H1 (cell line): ENCODE data around the gene EFCAB6. TPM values are rescaled to one million over a fixed set of nuclear protein-coding genes. Genes with fewer than 3 reads are reported as not detected.
A peak's percentile ranks its signal among the peaks of the same experiment; 100 is the strongest.

ENCODE experiments used
- CTCF ChIA-PET: fragments of 300-600 bp; sonication (Branson Sonifier 250); formaldehyde crosslinking; loops from one replicate; lab custom pipeline; 2021; ENCODE audit not compliant: partially characterized antibody; lab: Charles Lee
- POLR2A ChIA-PET: fragments of 300-600 bp; sonication (Branson Sonifier 250); formaldehyde crosslinking; loops from one replicate; lab custom pipeline; 2021; ENCODE audit warnings: inconsistent platforms; ENCODE audit not compliant: partially characterized antibody; lab: Charles Lee
- DNase-seq, 2 experiments: peaks; one replicate each; pipeline versions ENCODE4 v3.0.0 to v3.0.0-alpha.2; 2010 to 2022; ENCODE audit warnings: low spot score in 2 of 2, low read depth in 1 of 2, mixed read lengths in 1 of 2
- FAIRE-seq: peaks from 2 replicates; lab custom pipeline; 2011; peaks lifted over from hg19 to GRCh38; lab: Jason Lieb, UNC
- H2AFZ ChIP-seq: 2 replicates; pipeline ENCODE4 v1.8.1; 2012; ENCODE audit warnings: low read length, inconsistent platforms
- H2AK5ac ChIP-seq: 2 replicates; pipeline ENCODE4 v1.6.1; 2013; ENCODE audit warnings: low read depth, low read length
- H2BK120ac ChIP-seq: replicated peaks from 2 replicates; pipeline ENCODE3; 2013; ENCODE audit warnings: low read depth, low read length, inconsistent platforms
- H2BK12ac ChIP-seq: 2 replicates; pipeline ENCODE4 v1.6.1; 2013; ENCODE audit warnings: low read depth, low read length
- H2BK15ac ChIP-seq: 2 replicates; pipeline ENCODE4 v1.6.1; 2013; ENCODE audit warnings: low read length
- H2BK20ac ChIP-seq: 2 replicates; pipeline ENCODE4 v1.6.1; 2013; ENCODE audit warnings: low read length
- H2BK5ac ChIP-seq: 2 replicates; pipeline ENCODE4 v1.6.1; 2013; ENCODE audit warnings: low read depth, low read length
- H3K14ac ChIP-seq: 2 replicates; pipeline ENCODE4 v1.6.1; 2013; ENCODE audit warnings: inconsistent platforms; ENCODE audit not compliant: insufficient read length
- H3K18ac ChIP-seq: 2 replicates; pipeline ENCODE4 v1.6.1; 2013; ENCODE audit warnings: low read length; ENCODE audit errors: extremely low read depth
- H3K23ac ChIP-seq: 2 replicates; pipeline ENCODE4 v1.6.1; 2013; ENCODE audit warnings: inconsistent platforms; ENCODE audit not compliant: insufficient read length
- H3K23me2 ChIP-seq: 2 replicates; pipeline ENCODE4 v1.6.1; 2013; ENCODE audit warnings: low read depth, low read length
- H3K27ac ChIP-seq: 2 replicates; pipeline ENCODE4 v1.6.1; 2011; ENCODE audit warnings: low read depth, low read length, inconsistent platforms
- H3K27me3 ChIP-seq, 4 experiments: replicated peaks in 1 of 4; 1 replicate in 1 of 4; 2 replicates in 3 of 4; pipeline versions ENCODE4 v1.6.1 to v1.8.1; 2011 to 2013; ENCODE audit warnings: low read length in 3 of 4, mild to moderate bottlenecking in 3 of 4, inconsistent platforms in 2 of 4, mixed read lengths in 2 of 4, moderate library complexity in 1 of 4; ENCODE audit not compliant: control insufficient read depth in 3 of 4, insufficient read depth in 3 of 4; ENCODE audit errors: extremely low read depth in 1 of 4
- H3K36me3 ChIP-seq, 4 experiments: 2 replicates each; pipeline versions ENCODE4 v1.6.1 to v1.8.1; 2011 to 2013; ENCODE audit warnings: mild to moderate bottlenecking in 4 of 4, low read length in 3 of 4, moderate library complexity in 2 of 4, control low read depth in 1 of 4, inconsistent platforms in 1 of 4; ENCODE audit not compliant: insufficient read depth in 4 of 4, control insufficient read depth in 2 of 4
- H3K4ac ChIP-seq: replicated peaks from 2 replicates; pipeline ENCODE3; 2013; ENCODE audit warnings: low read length, low read depth, mixed read lengths, inconsistent platforms; ENCODE audit not compliant: insufficient read length
- H3K4me1 ChIP-seq, 4 experiments: replicated peaks in 1 of 4; 1 replicate in 1 of 4; 2 replicates in 3 of 4; pipeline versions ENCODE4 v1.6.1 to v1.8.1; 2011 to 2013; ENCODE audit warnings: low read length in 3 of 4, inconsistent platforms in 2 of 4, mixed read lengths in 1 of 4; ENCODE audit not compliant: insufficient read depth in 4 of 4, control insufficient read depth in 3 of 4
- H3K4me2 ChIP-seq, 2 experiments: 2 replicates each; pipeline versions ENCODE4 v1.6.1 to v1.8.1; 2011 to 2013; ENCODE audit warnings: low read depth in 2 of 2, low read length in 2 of 2, control low read depth in 1 of 2, inconsistent platforms in 1 of 2, mild to moderate bottlenecking in 1 of 2; ENCODE audit not compliant: insufficient read depth in 1 of 2
- H3K4me3 ChIP-seq, 4 experiments: fragments of 200-600, 300-600 bp in 1 of 4; sonication (generic), shearing (Covaris generic), sonication (Bioruptor Twin) in 1 of 4; 2 replicates each; pipeline versions ENCODE4 v1.5.1 to v1.8.1; 2011 to 2016; ENCODE audit warnings: low read length in 4 of 4, low read depth in 3 of 4, control low read depth in 2 of 4, inconsistent platforms in 2 of 4, mild to moderate bottlenecking in 2 of 4, mixed read lengths in 1 of 4, moderate library complexity in 1 of 4; ENCODE audit not compliant: insufficient read depth in 2 of 4; ENCODE audit errors: extremely low read depth in 1 of 4
- H3K56ac ChIP-seq: replicated peaks from 2 replicates; pipeline ENCODE3; 2013; ENCODE audit warnings: low read depth, mild to moderate bottlenecking, mixed read lengths, low read length, inconsistent platforms; ENCODE audit not compliant: insufficient read length
- H3K79me1 ChIP-seq: 2 replicates; pipeline ENCODE4 v1.6.1; 2013; ENCODE audit warnings: low read depth, low read length, control low read depth
- H3K79me2 ChIP-seq, 2 experiments: 2 replicates each; pipeline versions ENCODE4 v1.6.1 to v1.8.1; 2012 to 2013; ENCODE audit warnings: low read length in 2 of 2, mild to moderate bottlenecking in 2 of 2, inconsistent platforms in 1 of 2; ENCODE audit not compliant: insufficient read depth in 2 of 2, control insufficient read depth in 1 of 2
- H3K9ac ChIP-seq, 4 experiments: replicated peaks in 1 of 4; 1 replicate in 1 of 4; 2 replicates in 3 of 4; pipeline versions ENCODE4 v1.6.1 to v1.8.1; 2011 to 2013; ENCODE audit warnings: low read depth in 3 of 4, low read length in 3 of 4, control low read depth in 2 of 4, mild to moderate bottlenecking in 2 of 4, moderate library complexity in 2 of 4, inconsistent platforms in 1 of 4; ENCODE audit errors: extremely low read depth in 1 of 4
- H3K9me3 ChIP-seq, 2 experiments: 2 replicates each; pipeline versions ENCODE4 v1.6.1 to v1.8.1; 2012 to 2013; ENCODE audit warnings: mild to moderate bottlenecking in 2 of 2, moderate library complexity in 2 of 2, control low read depth in 1 of 2, inconsistent platforms in 1 of 2, low read depth in 1 of 2, low read length in 1 of 2, mixed read lengths in 1 of 2; ENCODE audit not compliant: insufficient read depth in 2 of 2
- H4K20me1 ChIP-seq, 2 experiments: replicated peaks in 1 of 2; 2 replicates each; pipeline versions ENCODE3 to v1.8.1; 2011 to 2013; ENCODE audit warnings: inconsistent platforms in 2 of 2, low read length in 2 of 2, mild to moderate bottlenecking in 1 of 2; ENCODE audit not compliant: insufficient read depth in 2 of 2, control insufficient read depth in 1 of 2
- H4K5ac ChIP-seq: 2 replicates; pipeline ENCODE4 v1.6.1; 2013; ENCODE audit warnings: low read length, low read depth, mixed read lengths, inconsistent platforms; ENCODE audit not compliant: insufficient read length
- H4K8ac ChIP-seq: 2 replicates; pipeline ENCODE4 v1.8.0; 2013; ENCODE audit warnings: mild to moderate bottlenecking, moderate library complexity, low read length, inconsistent platforms; ENCODE audit not compliant: insufficient read depth; ENCODE audit errors: extremely low read depth
- H4K91ac ChIP-seq: replicated peaks from 2 replicates; pipeline ENCODE3; 2013; ENCODE audit warnings: low read length, mixed read lengths, inconsistent platforms; ENCODE audit not compliant: insufficient read length
- ATF3 ChIP-seq: IDR thresholded peaks from 2 replicates; pipeline ENCODE4 v1.6.1; 2011; ENCODE audit warnings: low read depth, mild to moderate bottlenecking, low read length; ENCODE audit not compliant: insufficient read depth
- CBX8 ChIP-seq: fragments of 300-800, 300-1000 bp; sonication (generic); IDR thresholded peaks from 2 replicates; pipeline ENCODE4 v1.7.1; 2016; ENCODE audit warnings: low read depth, low read length, borderline replicate concordance
- SIRT6 ChIP-seq: IDR thresholded peaks from one replicate; pipeline ENCODE4 v1.7.1; 2012; ENCODE audit warnings: low read length, inconsistent platforms
- SIX5 ChIP-seq: IDR thresholded peaks from 2 replicates; pipeline ENCODE4 v1.6.1; 2011; ENCODE audit warnings: mild to moderate bottlenecking, low read depth, low read length
- USF2 ChIP-seq: IDR thresholded peaks from 2 replicates; pipeline ENCODE4 v1.6.1; 2011; ENCODE audit warnings: low read length, improper control_type of control experiment
- YY1 ChIP-seq: IDR thresholded peaks from 2 replicates; pipeline ENCODE4 v1.6.1; 2011; ENCODE audit warnings: low read depth, mild to moderate bottlenecking, low read length
- WGBS, 2 experiments: shearing (Covaris generic) in 1 of 2; methylation state at CpG; one replicate each; pipeline versions ENCODE4 v1.1.6 to v1.1.7; 2013 to 2015; ENCODE audit warnings: low lambda C conversion rate in 2 of 2, mixed read lengths in 2 of 2, inconsistent platforms in 1 of 2, low coverage in 1 of 2, missing lambda C conversion rate in 1 of 2; ENCODE audit not compliant: insufficient replicate concordance in 2 of 2, insufficient coverage in 1 of 2, insufficient read length in 1 of 2; ENCODE audit errors: extremely low coverage in 1 of 2, missing lambda C conversion rate in 1 of 2; 5-methylcytosine and 5-hydroxymethylcytosine counted together
- polyA plus RNA-seq, 7 experiments: library from polyadenylated mRNA; depleted of rRNA in 3 of 7; stranded (reverse) in 5 of 7; unstranded in 2 of 7; fragments of >200 nt in 5 of 7; fragments of 200-250 nt in 2 of 7; gene quantifications; 1 replicate in 5 of 7; 2 replicates in 1 of 7; 4 replicates in 1 of 7; pipeline versions ENCODE4 v1.2.1 to v1.2.3, GENCODE V29; 2011 to 2013; ENCODE audit warnings: missing spikeins in 2 of 7, mixed read lengths in 2 of 7
- total RNA-seq: library from RNA; stranded (reverse); fragmentation: NEBNext Ultra II Directional; extraction: Animal tissue kit (Norgen Biotek cat#: 25700); gene quantifications from 2 replicates; pipeline ENCODE4 v1.2.1, GENCODE V29; 2021

The EFCAB6 gene
- total and polyA plus RNA-seq, 2 of the 8 experiments (the other 6 are each of a cell fraction or from before 2014, with no cell fraction given): 0.32 to 1.7 TPM

GRCh38 chr22:43840851-43841250 lies 28.7 kb upstream of the EFCAB6 start:
- Histone ChIP-seq H2AFZ (no peak overlapping the region), H4K91ac (no peak overlapping the region), H4K8ac (no peak overlapping the region), H3K18ac (no peak overlapping the region), H2AK5ac (no peak overlapping the region), H3K4me3 (no peak overlapping the region), H3K27me3 (no peaks in the 10 kb centered on the region), H3K56ac (no peak overlapping the region), H3K4me1 (peaks cover 0 to 6% (median 1%) of the 10 kb centered on the region in 4 experiments; a peak in 3 of 7 replicates), H2BK5ac (no peak overlapping the region; the same call in 1 of the 2 replicates), H2BK120ac (no peak overlapping the region), H3K4ac (no peak overlapping the region), H3K9ac (0 out of 7 replicates have a peak overlapping the region, but pooled peaks of 1 of the 4 experiments have one; percentile 10), H2BK20ac (no peak overlapping the region), H4K20me1 (peaks cover 14 to 24% of the 10 kb centered on the region in 2 experiments), H2BK15ac (no peak overlapping the region), H3K79me2 (peaks cover 0 to 29% of the 10 kb centered on the region in 2 experiments; a peak in 1 of 4 replicates), H3K27ac (no peak overlapping the region), H3K23ac (no peak overlapping the region), H3K79me1 (peaks cover 23% of the 10 kb centered on the region), H2BK12ac (no peak overlapping the region), H4K5ac (no peak overlapping the region), H3K9me3 (no peaks in the 10 kb centered on the region), H3K23me2 (no peaks in the 10 kb centered on the region), H3K36me3 (peaks cover 0 to 11% (median 1%) of the 10 kb centered on the region in 4 experiments; a peak in 5 of 8 replicates), H3K14ac (no peak overlapping the region), H3K4me2 (no peak overlapping the region)
- TF ChIP-seq SIX5: no peak
- TF ChIP-seq CBX8: no peak
- no peak for TF ChIP-seq SIRT6
- TF ChIP-seq ATF3: no peak
- no peak for TF ChIP-seq USF2
- TF ChIP-seq YY1: no peak
- POLR2A ChIA-PET: interaction anchor here (1.9 kb wide), 1 partner anchor 20 kb away, joined by 3 read pairs; no protein-coding TSS in a partner anchor
- CTCF ChIA-PET: interaction anchor here (0.6 to 2.9 kb wide), 7 partner anchors 9 to 737 kb away, joined by 3 to 12 read pairs (median 3); no protein-coding TSS in a partner anchor
- FAIRE-seq: no peak
- DNase-seq: no peak
- 92% methylated on average over 14 of the region's 16 CpGs; no CpG with 5 or more reads in 1 of the 2 experiments for WGBS, 2 experiments
